Colonic mucosa (tissue), 4 donors: ENCODE measurements around the gene PCDHGB2. TPM values are rescaled to one million over a fixed set of nuclear protein-coding genes. Genes with fewer than 3 reads are reported as not detected.

Experiments
- DNase-seq: peaks from one replicate; pipeline ENCODE4 v3.0.0-alpha.2; 2020
- H3K27ac ChIP-seq: fragments of 200-600 bp; one replicate; pipeline ENCODE4 v1.8.0; 2021
- H3K27me3 ChIP-seq: fragments of 200-600 bp; one replicate; pipeline ENCODE4 v1.8.0; 2021
- H3K36me3 ChIP-seq: fragments of 200-600 bp; one replicate; pipeline ENCODE4 v1.8.0; 2021
- H3K4me1 ChIP-seq: fragments of 200-600 bp; one replicate; pipeline ENCODE4 v1.8.0; 2021; ENCODE audit warnings: mild to moderate bottlenecking
- H3K4me3 ChIP-seq: fragments of 200-600 bp; one replicate; pipeline ENCODE4 v1.8.0; 2021
- H3K9ac ChIP-seq, 2 donors: one replicate each; pipeline ENCODE4 v1.7.0; 2013; ENCODE audit warnings: control low read depth in 2 of 2, low read depth in 2 of 2, low read length in 2 of 2
- H3K9me3 ChIP-seq: fragments of 200-600 bp; one replicate; pipeline ENCODE4 v1.8.0; 2021
- intact Hi-C: fragments of 100-400 bp; cut with DNase I; formaldehyde crosslinking; loops from one replicate; pipeline ENCODE4 v1.14.1; 2022
- total RNA-seq, 2 donors: library from RNA; stranded (reverse); fragmentation: NEBNext Ultra II Directional in 1 of 2; extraction: Animal tissue kit (Norgen Biotek cat#: 25700) in 1 of 2; gene quantifications; one replicate each; pipeline ENCODE4 v1.2.1, GENCODE V29; 2021
- TF ChIP-seq, protein P1 (sequence below): fragments of 200-600 bp; IDR thresholded peaks from one replicate; pipeline ENCODE4 v1.8.0; 2022; ENCODE audit warnings: antibody characterized with exemption, mild to moderate bottlenecking
- donor health status: healthy.
- donor health status: DM: no; HTN: no; CAD: no.
- donor health status: DM: no; HTN: no; CAD: no.

Gene PCDHGB2
- total RNA-seq, 2 donors from 2014 or later, result 0.47 to 1.8 TPM

GRCh38 chr5:141355641-141356040, 4.2 kb upstream of the PCDHGB2 start:
- Histone ChIP-seq H3K9me3 (no peaks in the 10 kb centered on the region), H3K9ac (no peak overlapping the region), H3K27ac (no peak overlapping the region), H3K4me3 (no peak overlapping the region), H3K27me3 (no peaks in the 10 kb centered on the region), H3K36me3 (no peaks in the 10 kb centered on the region), H3K4me1 (no peaks in the 10 kb centered on the region)
- no peak for DNase-seq
- intact Hi-C loops, result no loop called here
- TF ChIP-seq, protein P1, sequence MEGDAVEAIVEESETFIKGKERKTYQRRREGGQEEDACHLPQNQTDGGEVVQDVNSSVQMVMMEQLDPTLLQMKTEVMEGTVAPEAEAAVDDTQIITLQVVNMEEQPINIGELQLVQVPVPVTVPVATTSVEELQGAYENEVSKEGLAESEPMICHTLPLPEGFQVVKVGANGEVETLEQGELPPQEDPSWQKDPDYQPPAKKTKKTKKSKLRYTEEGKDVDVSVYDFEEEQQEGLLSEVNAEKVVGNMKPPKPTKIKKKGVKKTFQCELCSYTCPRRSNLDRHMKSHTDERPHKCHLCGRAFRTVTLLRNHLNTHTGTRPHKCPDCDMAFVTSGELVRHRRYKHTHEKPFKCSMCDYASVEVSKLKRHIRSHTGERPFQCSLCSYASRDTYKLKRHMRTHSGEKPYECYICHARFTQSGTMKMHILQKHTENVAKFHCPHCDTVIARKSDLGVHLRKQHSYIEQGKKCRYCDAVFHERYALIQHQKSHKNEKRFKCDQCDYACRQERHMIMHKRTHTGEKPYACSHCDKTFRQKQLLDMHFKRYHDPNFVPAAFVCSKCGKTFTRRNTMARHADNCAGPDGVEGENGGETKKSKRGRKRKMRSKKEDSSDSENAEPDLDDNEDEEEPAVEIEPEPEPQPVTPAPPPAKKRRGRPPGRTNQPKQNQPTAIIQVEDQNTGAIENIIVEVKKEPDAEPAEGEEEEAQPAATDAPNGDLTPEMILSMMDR, result no peak

- intact Hi-C loops, result no loop called here
- Histone ChIP-seq H3K4me3 (no peak overlapping the region), H3K9me3 (no peaks in the 10 kb centered on the region), H3K27ac (no peak overlapping the region), H3K27me3 (no peaks in the 10 kb centered on the region), H3K9ac (no peak overlapping the region), H3K4me1 (no peaks in the 10 kb centered on the region), H3K36me3 (no peaks in the 10 kb centered on the region)
- TF ChIP-seq, protein P1, result no peak
- DNase-seq, result no peak
Observed at GRCh38 chr5:141356133-141356532, 3.7 kb upstream of the PCDHGB2 start.

- no peaks in the 10 kb centered on the region for H3K4me1 ChIP-seq
- TF ChIP-seq, protein P1, result no peak
- no peaks in the 10 kb centered on the region for H3K27me3 ChIP-seq
- H3K36me3 ChIP-seq, result no peaks in the 10 kb centered on the region
- no peak overlapping the region for H3K4me3 ChIP-seq
- intact Hi-C loops, result no loop called here
- DNase-seq, result no peak
- no peak overlapping the region for H3K9ac ChIP-seq
- no peaks in the 10 kb centered on the region for H3K9me3 ChIP-seq
- no peak overlapping the region for H3K27ac ChIP-seq
Observed at GRCh38 chr5:141356950-141357349, 2.8 kb upstream of the PCDHGB2 start.

DNA sequence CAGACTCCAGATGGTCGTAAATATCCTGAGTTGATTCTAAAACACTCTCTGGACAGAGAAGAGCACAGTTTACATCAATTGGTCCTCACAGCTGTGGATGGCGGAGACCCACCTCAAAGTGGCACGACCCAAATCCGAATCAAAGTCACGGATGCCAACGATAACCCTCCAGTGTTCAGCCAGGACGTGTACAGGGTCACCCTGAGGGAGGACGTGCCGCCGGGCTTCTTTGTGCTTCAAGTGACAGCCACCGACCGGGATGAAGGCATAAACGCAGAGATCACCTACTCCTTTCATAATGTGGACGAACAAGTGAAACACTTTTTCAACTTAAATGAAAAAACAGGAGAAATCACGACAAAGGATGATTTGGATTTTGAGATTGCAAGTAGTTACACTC, 891 bp downstream of the PCDHGB2 start:
- Histone ChIP-seq H3K9me3 (no peaks in the 10 kb centered on the region), H3K4me1 (no peaks in the 10 kb centered on the region), H3K9ac (no peak overlapping the region), H3K36me3 (no peaks in the 10 kb centered on the region), H3K27ac (no peak overlapping the region), H3K27me3 (no peaks in the 10 kb centered on the region), H3K4me3 (no peak overlapping the region)
- no peak for DNase-seq
- intact Hi-C loops, result no loop called here
- TF ChIP-seq, protein P1, result no peak

DNA sequence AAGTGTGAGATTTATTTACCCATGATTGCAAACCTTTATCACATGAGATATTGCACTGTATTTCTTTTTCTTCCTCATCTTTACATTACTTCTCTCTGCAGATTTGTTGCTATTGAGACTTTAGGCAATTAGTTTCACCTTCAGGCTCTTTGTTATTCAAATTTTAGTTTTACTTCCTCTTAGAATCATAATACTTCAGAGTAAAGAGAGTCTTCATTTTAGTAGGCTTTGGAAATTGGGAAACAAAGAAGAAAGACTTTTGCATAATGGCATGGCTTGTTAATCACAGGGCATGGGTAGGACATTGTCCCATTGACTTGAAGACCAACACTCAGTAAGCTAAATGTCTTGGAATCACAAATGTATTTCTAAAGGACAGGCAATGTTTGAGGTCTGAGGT, 2.9 kb downstream of the PCDHGB2 start:
- H3K27me3 ChIP-seq, result no peaks in the 10 kb centered on the region
- intact Hi-C loops, result no loop called here

More for the DNA sequence above, 2.9 kb downstream of the PCDHGB2 start:
- TF ChIP-seq, protein P1, result no peak
- Histone ChIP-seq H3K27ac (no peak overlapping the region), H3K9ac (no peak overlapping the region), H3K4me1 (no peaks in the 10 kb centered on the region), H3K9me3 (no peaks in the 10 kb centered on the region), H3K36me3 (no peaks in the 10 kb centered on the region), H3K4me3 (no peak overlapping the region)
- DNase-seq, result no peak
